ENCODE data around the gene KIAA0408. TPM values are rescaled to one million over a fixed set of nuclear protein-coding genes. Genes with fewer than 3 reads are reported as not detected.

KIAA0408 gene
- total and polyA plus RNA-seq, 8 donors, result 0.09 to 4.9 (median 1.2) TPM

GRCh38 chr6:127453845-127454619, 5.2 kb downstream of the KIAA0408 start:
- no peak overlapping the region for H3K4me3 ChIP-seq
- no peaks in the 10 kb centered on the region for H3K9me3 ChIP-seq
- H3K27ac ChIP-seq, result no peak overlapping the region
- intact Hi-C loops (cut with DNase I), result no loop called here
- no peak for DNase-seq
- peaks cover 0 to 4% (median 0%) of the 10 kb centered on the region in 3 donors for H3K4me1 ChIP-seq
- no peak for ATAC-seq
- peak; percentile 39 for FAIRE-seq
- H3K36me3 ChIP-seq, result no peaks in the 10 kb centered on the region
- no peaks in the 10 kb centered on the region for H3K27me3 ChIP-seq
- WGBS, 2 donors, result 77 to 87% methylated on average over 2 of the region's 2 CpGs
- no peak for TF ChIP-seq CTCF (IDR thresholded peaks at IDR 0.05)

GRCh38 chr6:127452803-127453202, 6.4 kb downstream of the KIAA0408 start:
- Histone ChIP-seq H3K9me3 (no peaks in the 10 kb centered on the region), H3K27me3 (no peaks in the 10 kb centered on the region), H3K27ac (no peak overlapping the region), H3K4me3 (no peak overlapping the region), H3K36me3 (no peaks in the 10 kb centered on the region), H3K4me1 (no peaks in the 10 kb centered on the region)
- DNase-seq, result no peak
- intact Hi-C loops (cut with DNase I), result no loop called here
- TF ChIP-seq CTCF (IDR thresholded peaks at IDR 0.05), result no peak
- no peak for ATAC-seq
- FAIRE-seq, result no peak

GRCh38 chr6:127451388-127451787, 7.8 kb downstream of the KIAA0408 start:
- H3K9me3 ChIP-seq, result no peaks in the 10 kb centered on the region
- H3K4me1 ChIP-seq, result no peaks in the 10 kb centered on the region
- 80 to 85% methylated on average over 3 of the region's 3 CpGs for WGBS, 2 donors
- ATAC-seq (no peak), DNase-seq (no peak), FAIRE-seq (no peak)
- no peaks in the 10 kb centered on the region for H3K36me3 ChIP-seq
- no peak overlapping the region for H3K4me3 ChIP-seq
- H3K27me3 ChIP-seq, result no peaks in the 10 kb centered on the region
- no peak overlapping the region for H3K27ac ChIP-seq
- TF ChIP-seq CTCF (IDR thresholded peaks at IDR 0.05), result no peak
- intact Hi-C loops (cut with DNase I), result no loop called here

- Histone ChIP-seq H3K27me3 (no peaks in the 10 kb centered on the region), H3K4me3 (no peak overlapping the region), H3K4me1 (no peaks in the 10 kb centered on the region), H3K36me3 (no peaks in the 10 kb centered on the region), H3K9me3 (no peaks in the 10 kb centered on the region), H3K27ac (no peak overlapping the region)
- ATAC-seq (no peak), DNase-seq (no peak), FAIRE-seq (no peak)
- intact Hi-C loops (cut with DNase I), result loop anchor here in 1 of 3 donors (10.0 kb wide), 1 partner anchor 143 kb away; no protein-coding TSS in a partner anchor
- TF ChIP-seq CTCF (IDR thresholded peaks at IDR 0.05), result no peak
Measured at GRCh38 chr6:127447780-127448179, 11.4 kb downstream of the KIAA0408 start.

- no peak for DNase-seq
- TF ChIP-seq CTCF (IDR thresholded peaks at IDR 0.05), result no peak
Measured at GRCh38 chr6:127446356-127446755, 12.8 kb downstream of the KIAA0408 start.

More at GRCh38 chr6:127446356-127446755, 12.8 kb downstream of the KIAA0408 start:
- WGBS, 2 donors, result 76 to 80% methylated on average over 7 of the region's 7 CpGs
- intact Hi-C loops (cut with DNase I), result loop anchor here in 1 of 3 donors (10.0 kb wide), 1 partner anchor 142 kb away; no protein-coding TSS in a partner anchor
- Histone ChIP-seq H3K27me3 (no peaks in the 10 kb centered on the region), H3K4me3 (no peak overlapping the region), H3K4me1 (no peaks in the 10 kb centered on the region), H3K9me3 (no peaks in the 10 kb centered on the region), H3K27ac (no peak overlapping the region), H3K36me3 (no peaks in the 10 kb centered on the region)
- FAIRE-seq (no peak), ATAC-seq (no peak)

All from pancreas (tissue), 10 donors.